ENCODE results near the gene BPTF. TPM values are rescaled to one million over a fixed set of nuclear protein-coding genes. Genes with fewer than 3 reads are reported as not detected.
"Not testable (repeated sequence)": the region's sequence is repeated elsewhere in the genome, so short reads cannot be mapped to it uniquely, and the experiment has no call there.

The BPTF gene
- total and polyA plus RNA-seq, 2 of the 8 experiments (the other 6 are each of a cell fraction or from before 2014, with no cell fraction given) = 107 to 228 TPM

DNA sequence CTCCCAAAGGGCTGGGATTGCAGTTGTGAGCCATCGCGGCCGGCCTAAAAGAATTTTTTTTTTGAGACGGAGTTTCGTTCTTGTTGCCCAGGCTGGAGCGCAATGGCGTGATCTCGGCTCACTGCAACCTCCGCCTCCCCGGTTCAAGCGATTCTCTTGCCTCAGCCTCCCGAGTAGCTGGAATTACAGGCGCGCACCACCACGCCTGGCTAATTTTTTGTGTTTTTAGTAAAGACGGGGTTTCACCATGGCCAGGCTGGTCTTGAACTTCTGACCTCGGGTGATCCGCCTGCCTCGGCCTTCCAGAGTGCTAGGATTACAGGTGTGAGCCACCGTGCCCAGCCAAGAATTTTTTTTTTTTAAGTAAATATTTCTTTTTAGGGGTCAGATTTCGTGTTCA is 193.2 kb downstream of the BPTF start:
- H3K4me1 ChIP-seq (replicated peaks in 1 of 4; ENCODE audit: control insufficient read depth in 3 of 4, insufficient read depth in 4 of 4, low read length in 3 of 4); DNase-seq (ENCODE audit: low read depth in 1 of 2, low spot score in 2 of 2); H4K8ac ChIP-seq (ENCODE audit: extremely low read depth, insufficient read depth, low read length); H3K27me3 ChIP-seq (replicated peaks in 1 of 4; ENCODE audit: control insufficient read depth in 3 of 4, extremely low read depth in 1 of 4, insufficient read depth in 3 of 4, low read length in 3 of 4); H3K79me1 ChIP-seq (ENCODE audit: low read depth, low read length); H4K5ac ChIP-seq (ENCODE audit: insufficient read length, low read depth, low read length); H3K4ac ChIP-seq (replicated peaks; ENCODE audit: insufficient read length, low read depth, low read length); H3K23ac ChIP-seq (ENCODE audit: insufficient read length); H2AFZ ChIP-seq (ENCODE audit: low read length); H2BK15ac ChIP-seq (ENCODE audit: low read length); H4K20me1 ChIP-seq (replicated peaks in 1 of 2; ENCODE audit: control insufficient read depth in 1 of 2, insufficient read depth in 2 of 2, low read length in 2 of 2); H3K56ac ChIP-seq (replicated peaks; ENCODE audit: insufficient read length, low read depth, low read length); H3K9ac ChIP-seq (replicated peaks in 1 of 4; ENCODE audit: extremely low read depth in 1 of 4, low read depth in 3 of 4, low read length in 3 of 4); H2BK20ac ChIP-seq (ENCODE audit: low read length); H3K27ac ChIP-seq (ENCODE audit: low read depth, low read length); H3K4me3 ChIP-seq (ENCODE audit: extremely low read depth in 1 of 4, insufficient read depth in 2 of 4, low read depth in 3 of 4, low read length in 4 of 4); H3K9me3 ChIP-seq (ENCODE audit: insufficient read depth in 2 of 2, low read depth in 1 of 2, low read length in 1 of 2); H3K23me2 ChIP-seq (ENCODE audit: low read depth, low read length); H3K79me2 ChIP-seq (ENCODE audit: control insufficient read depth in 1 of 2, insufficient read depth in 2 of 2, low read length in 2 of 2); H3K14ac ChIP-seq (ENCODE audit: insufficient read length); H3K4me2 ChIP-seq (ENCODE audit: insufficient read depth in 1 of 2, low read depth in 2 of 2, low read length in 2 of 2); H4K91ac ChIP-seq (replicated peaks; ENCODE audit: insufficient read length, low read length); H2BK5ac ChIP-seq (ENCODE audit: low read depth, low read length); H3K36me3 ChIP-seq (ENCODE audit: control insufficient read depth in 2 of 4, insufficient read depth in 4 of 4, low read length in 3 of 4); H2BK12ac ChIP-seq (ENCODE audit: low read depth, low read length); H2BK120ac ChIP-seq (replicated peaks; ENCODE audit: low read depth, low read length); FAIRE-seq; H2AK5ac ChIP-seq (ENCODE audit: low read depth, low read length); H3K18ac ChIP-seq (ENCODE audit: extremely low read depth, low read length): not testable (repeated sequence)
- ChIA-PET POLR2A (ENCODE audit: partially characterized antibody) (interaction anchor here (0.7 to 6.7 kb wide), 4 partner anchors 13 to 273 kb away, joined by 3 to 104 read pairs (median 24); partner anchors contain the start of gene KPNA2), CTCF (ENCODE audit: partially characterized antibody) (interaction anchor here (0.6 to 2.1 kb wide), 5 partner anchors 8 to 186 kb away, joined by 3 to 11 read pairs (median 4); no protein-coding TSS in a partner anchor)
- WGBS, 2 experiments (ENCODE audit: extremely low coverage in 1 of 2, insufficient coverage in 1 of 2, insufficient read length in 1 of 2, insufficient replicate concordance in 2 of 2, low coverage in 1 of 2, low lambda C conversion rate in 2 of 2, missing lambda C conversion rate in 1 of 2) = 95% methylated on average over 20 of the region's 21 CpGs; no CpG with 5 or more reads in 1 of the 2 experiments
